Type B pancreatic cell (in vitro differentiated cells): ENCODE data around the gene RHBG. TPM values are rescaled to one million over a fixed set of nuclear protein-coding genes. Genes with fewer than 3 reads are reported as not detected.

Experiments
- DNase-seq: peaks from one replicate; pipeline ENCODE4 v3.0.0; 2021; ENCODE audit warnings: mixed read lengths; ENCODE audit not compliant: unreplicated experiment; ENCODE audit errors: extremely low spot score
- H3K27ac Mint-ChIP-seq: 2 replicates; pipeline ENCODE4 v1.8.0; 2021; ENCODE audit warnings: mild to moderate bottlenecking, mixed read lengths
- H3K27me3 Mint-ChIP-seq: 2 replicates; pipeline ENCODE4 v1.8.0; 2021; ENCODE audit warnings: mixed read lengths
- H3K36me3 Mint-ChIP-seq: 2 replicates; pipeline ENCODE4 v1.8.0; 2021; ENCODE audit warnings: mixed read lengths
- H3K4me1 Mint-ChIP-seq: one replicate; pipeline ENCODE4 v1.8.0; 2021; ENCODE audit warnings: mixed read lengths; ENCODE audit not compliant: unreplicated experiment
- H3K4me3 Mint-ChIP-seq: 2 replicates; pipeline ENCODE4 v1.8.0; 2021; ENCODE audit warnings: mild to moderate bottlenecking, mixed read lengths
- H3K9me3 Mint-ChIP-seq: 2 replicates; pipeline ENCODE4 v1.8.0; 2021; ENCODE audit warnings: mixed read lengths
- CTCF ChIP-seq: fragments of 200-600 bp; sonication (generic); conservative IDR thresholded peaks from 2 replicates; pipeline ENCODE4 v1.5.0; 2021; ENCODE audit warnings: antibody characterized with exemption, mild to moderate bottlenecking
- total RNA-seq: library from RNA; stranded (reverse); gene quantifications from 2 replicates; pipeline ENCODE4 v1.2.1, GENCODE V29; 2021; ENCODE audit warnings: low replicate concordance

RHBG gene
- total RNA-seq, 1 donor from 2014 or later, result 0.17 TPM

GRCh38 chr1:156428746-156429288 lies 59.8 kb downstream of the RHBG start:
- TF ChIP-seq CTCF, result no peak
- H3K27ac Mint-ChIP-seq, result no peak overlapping the region
- no peaks in the 10 kb centered on the region for H3K4me1 Mint-ChIP-seq
- no peaks in the 10 kb centered on the region for H3K36me3 Mint-ChIP-seq
- H3K4me3 Mint-ChIP-seq, result no peak overlapping the region
- no peak for DNase-seq
- H3K27me3 Mint-ChIP-seq, result peaks cover 100% of the 10 kb centered on the region
- no peaks in the 10 kb centered on the region for H3K9me3 Mint-ChIP-seq

GRCh38 chr1:156429313-156430060 lies 60.5 kb downstream of the RHBG start:
- no peaks in the 10 kb centered on the region for H3K36me3 Mint-ChIP-seq
- no peaks in the 10 kb centered on the region for H3K9me3 Mint-ChIP-seq
- no peak for DNase-seq
- TF ChIP-seq CTCF, result no peak
- peak overlapping the region; percentile 35 for H3K27ac Mint-ChIP-seq
- H3K4me3 Mint-ChIP-seq, result no peak overlapping the region
- H3K27me3 Mint-ChIP-seq, result peaks cover 100% of the 10 kb centered on the region
- no peaks in the 10 kb centered on the region for H3K4me1 Mint-ChIP-seq

GRCh38 chr1:156430303-156430702 lies 61.3 kb downstream of the RHBG start:
- Mint-ChIP-seq H3K4me1 (peaks cover 4% of the 10 kb centered on the region), H3K27ac (no peak overlapping the region), H3K27me3 (peaks cover 100% of the 10 kb centered on the region), H3K9me3 (no peaks in the 10 kb centered on the region), H3K36me3 (no peaks in the 10 kb centered on the region), H3K4me3 (no peak overlapping the region)
- DNase-seq, result no peak
- no peak for TF ChIP-seq CTCF

- Mint-ChIP-seq H3K27ac (no peak overlapping the region), H3K4me1 (peaks cover 7% of the 10 kb centered on the region), H3K4me3 (no peak overlapping the region), H3K9me3 (no peaks in the 10 kb centered on the region), H3K27me3 (peaks cover 99% of the 10 kb centered on the region), H3K36me3 (no peaks in the 10 kb centered on the region)
- no peak for TF ChIP-seq CTCF
- no peak for DNase-seq
Observed at GRCh38 chr1:156430866-156431265, 61.9 kb downstream of the RHBG start.

GRCh38 chr1:156431366-156431765 lies 62.4 kb downstream of the RHBG start:
- Mint-ChIP-seq H3K4me1 (peaks cover 8% of the 10 kb centered on the region), H3K4me3 (no peak overlapping the region), H3K27ac (no peak overlapping the region), H3K27me3 (peaks cover 96% of the 10 kb centered on the region), H3K9me3 (no peaks in the 10 kb centered on the region), H3K36me3 (no peaks in the 10 kb centered on the region)
- DNase-seq, result no peak
- no peak for TF ChIP-seq CTCF
